Activated T-helper 9 cell treated with anti-CD3 and anti-CD28 coated beads, Interleukin-2, amount 50 U/mL, for 16 hours (primary cell): ENCODE results near the gene VPS26C.

Experiments used
- DNase-seq: peaks from one replicate; pipeline ENCODE4 v3.0.0-alpha.2; 2020; ENCODE audit warnings: low read depth

VPS26C gene

GRCh38 chr21:37202221-37203110, 64.7 kb downstream of the VPS26C start:
- no peak for DNase-seq

GRCh38 chr21:37200641-37201480, 66.3 kb downstream of the VPS26C start:
- no peak for DNase-seq

GRCh38 chr21:37199057-37199924, 67.8 kb downstream of the VPS26C start:
- DNase-seq, result no peak

GRCh38 chr21:37197746-37198145, 69.4 kb downstream of the VPS26C start:
- no peak for DNase-seq

GRCh38 chr21:37196847-37197246, 70.3 kb downstream of the VPS26C start:
- DNase-seq, result no peak

DNA sequence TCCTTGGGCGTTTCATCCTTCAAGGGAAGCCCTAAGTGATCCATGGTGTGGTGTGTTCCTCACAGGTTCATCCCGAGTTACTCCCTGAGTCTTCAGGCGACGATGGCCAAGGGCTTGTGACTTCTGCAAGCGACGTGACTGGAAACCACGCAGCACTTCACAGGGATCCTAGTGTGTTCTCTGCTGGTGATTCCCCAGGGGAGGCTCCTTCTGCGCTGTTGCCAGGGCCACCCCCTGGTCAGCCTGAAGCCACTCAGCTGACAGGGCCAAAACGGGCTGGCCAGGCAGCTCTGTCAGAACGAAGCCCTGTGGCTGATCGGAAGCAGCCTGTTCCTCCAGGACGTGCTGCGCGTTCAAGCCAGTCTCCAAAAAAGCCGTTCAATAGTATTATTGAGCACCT, 71.5 kb downstream of the VPS26C start:
- no peak for DNase-seq

DNA sequence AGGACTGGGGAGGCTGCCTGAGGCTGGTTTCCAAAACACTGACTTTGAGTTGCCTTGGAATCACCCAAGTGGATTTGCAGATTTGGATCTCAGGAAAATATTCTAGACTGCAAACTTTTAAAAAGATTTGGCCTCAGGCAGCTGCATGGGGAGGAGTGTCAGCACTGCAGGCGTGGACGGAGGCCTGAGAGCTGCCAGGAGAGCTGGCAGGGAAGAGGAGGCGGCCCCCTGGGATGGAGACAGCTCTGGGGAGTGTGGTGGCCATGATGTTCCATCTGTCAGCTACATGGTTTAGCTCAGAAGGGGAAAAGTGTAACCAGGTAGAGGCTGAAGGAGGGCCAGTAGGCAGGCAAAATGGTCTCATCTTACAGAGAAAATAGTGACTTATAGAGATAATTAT, 72.1 kb downstream of the VPS26C start:
- no peak for DNase-seq

DNA sequence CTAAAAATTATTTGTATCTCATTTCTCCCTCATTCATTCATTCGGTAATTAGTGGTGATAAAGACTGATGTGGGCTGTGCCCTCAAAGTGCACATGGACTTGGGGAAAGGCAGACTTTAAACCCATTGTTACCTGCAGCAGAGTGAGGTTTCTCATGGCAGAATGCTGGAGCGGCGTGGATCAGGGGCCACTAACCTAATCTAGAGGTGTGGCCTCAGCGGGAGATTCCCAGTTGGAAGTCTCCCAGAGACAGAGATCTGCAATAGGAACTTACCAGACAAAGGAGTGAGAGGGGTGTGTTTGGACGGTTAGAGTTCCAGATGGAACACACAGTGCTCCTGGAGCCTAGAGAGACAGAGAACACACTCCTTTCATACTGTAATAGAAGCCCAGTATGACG, 73.5 kb downstream of the VPS26C start:
- DNase-seq, result no peak

DNA sequence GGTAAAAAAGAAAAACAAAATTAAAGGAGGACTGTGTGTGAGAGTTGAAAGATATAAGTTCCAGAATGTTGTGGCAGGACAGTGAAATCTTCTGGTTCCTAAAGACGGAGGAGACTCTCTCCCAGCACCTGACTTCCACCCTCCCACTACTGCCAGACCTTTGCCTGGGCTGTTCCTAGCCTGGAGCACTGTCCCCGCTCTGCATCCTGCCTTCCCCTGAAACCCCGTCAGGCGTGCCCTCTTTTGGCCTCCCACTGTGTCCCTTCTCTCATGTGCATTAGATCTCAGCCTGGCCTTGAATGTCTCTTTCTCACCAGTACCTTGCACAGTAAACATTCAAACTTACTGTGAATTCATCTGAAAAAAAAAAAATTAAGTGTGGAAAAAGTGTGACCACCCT, 74.1 kb downstream of the VPS26C start:
- no peak for DNase-seq

GRCh38 chr21:37192019-37192418, 75.1 kb downstream of the VPS26C start:
- DNase-seq, result no peak

DNA sequence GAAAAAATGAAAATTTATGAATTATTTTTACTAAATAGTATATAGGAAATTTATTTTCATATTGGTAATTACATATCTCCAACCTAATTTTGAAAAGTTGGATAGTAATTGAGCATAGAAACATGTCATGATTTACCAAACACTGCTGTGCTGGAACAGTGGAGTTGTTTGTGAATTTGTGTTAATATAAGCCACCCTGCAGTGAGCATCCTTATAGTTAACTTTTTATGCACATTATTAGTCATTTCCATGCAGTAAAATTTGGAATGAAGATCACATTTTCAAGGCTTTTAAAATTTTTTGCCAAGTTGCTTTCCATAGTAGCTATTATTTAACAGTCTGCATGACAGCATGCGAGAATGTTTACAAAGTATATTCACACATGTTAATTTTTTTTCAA, 78.3 kb downstream of the VPS26C start:
- no peak for DNase-seq

GRCh38 chr21:37186983-37187382, 80.2 kb downstream of the VPS26C start:
- DNase-seq, result no peak

DNA sequence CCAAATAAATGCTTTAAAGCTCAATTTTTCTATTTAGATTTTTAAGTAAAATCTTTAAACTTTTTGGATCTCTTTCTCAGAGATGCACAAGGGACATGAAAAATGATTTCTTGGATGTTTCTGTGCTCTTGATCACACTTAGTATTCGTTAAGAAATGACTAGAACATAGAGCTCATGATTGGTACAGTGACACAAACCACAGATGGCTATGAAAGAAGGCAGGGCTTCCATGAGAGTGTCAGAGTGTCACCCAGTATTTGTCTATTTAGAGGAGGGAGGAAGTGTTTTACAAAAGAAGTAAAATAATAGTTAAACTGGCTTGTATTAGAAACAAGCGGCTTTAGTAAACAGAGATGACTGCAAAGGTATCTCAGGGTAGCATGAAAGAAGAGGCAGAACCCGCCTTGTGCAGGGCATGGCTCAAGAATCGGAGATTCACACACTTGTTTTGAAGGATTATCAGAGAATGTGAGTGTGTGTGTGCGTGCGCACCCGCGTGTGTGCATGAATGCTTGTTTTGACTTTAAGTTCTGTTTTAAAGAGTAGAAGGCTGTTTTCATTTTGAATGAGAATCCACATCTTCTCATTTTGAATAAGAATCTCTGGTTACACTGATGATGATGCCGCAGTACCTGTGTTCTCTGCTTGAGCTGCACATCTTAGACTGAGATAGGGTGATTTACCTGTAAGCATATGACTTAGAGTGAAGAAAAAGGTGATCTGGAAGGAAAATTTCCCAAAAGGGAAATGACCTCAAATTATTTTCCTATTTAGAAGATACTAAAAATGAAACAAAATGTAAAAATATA, 82.1 kb downstream of the VPS26C start:
- DNase-seq, result no peak

GRCh38 chr21:37183749-37184148, 83.4 kb downstream of the VPS26C start:
- no peak for DNase-seq

- no peak for DNase-seq
These were observed 84.9 kb downstream of the VPS26C start for GRCh38 chr21:37182222-37182621.

DNA sequence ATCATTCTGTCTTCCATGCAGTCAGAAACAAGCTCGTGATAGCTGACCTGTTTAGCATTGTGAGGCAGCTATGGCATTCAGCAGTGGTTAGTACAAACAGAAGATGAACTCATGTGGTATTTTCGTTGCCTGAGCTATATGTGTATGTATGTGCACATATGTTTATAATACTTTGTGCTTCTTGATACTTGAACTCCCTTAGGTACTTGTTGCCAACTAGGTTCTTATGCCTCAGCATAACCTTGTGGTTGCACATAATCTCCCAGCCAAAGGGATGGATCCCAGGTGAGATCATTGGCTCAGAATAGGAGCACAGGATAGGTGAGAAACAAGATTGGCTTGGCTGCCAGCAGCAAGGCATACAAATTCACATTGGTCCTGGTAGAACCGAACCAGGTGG, 86.1 kb downstream of the VPS26C start:
- no peak for DNase-seq

GRCh38 chr21:37176716-37177115, 90.4 kb downstream of the VPS26C start:
- DNase-seq, result no peak
